HG03521 (cell line): ENCODE results near the gene PPT2.
A peak's percentile ranks its signal among the peaks of the same experiment; 100 is the strongest.
"Not testable (repeated sequence)": the region's sequence is repeated elsewhere in the genome, so short reads cannot be mapped to it uniquely, and the experiment has no call there.

Experiments
- ATAC-seq: cut with Tn5 transposase; IDR thresholded peaks from one replicate; pipeline ENCODE4 v1.9.1; 2021; ENCODE audit warnings: mild to moderate bottlenecking, moderate library complexity; ENCODE audit not compliant: unreplicated experiment

Gene PPT2

GRCh38 chr6:32188381-32189068 lies 34.6 kb downstream of the PPT2 start:
- no peak for ATAC-seq

GRCh38 chr6:32189069-32189741 lies 35.3 kb downstream of the PPT2 start:
- no peak for ATAC-seq

GRCh38 chr6:32189742-32190053 lies 35.8 kb downstream of the PPT2 start:
- no peak for ATAC-seq

- ATAC-seq, result peak; percentile 56
Measured at GRCh38 chr6:32190054-32190851, 36.3 kb downstream of the PPT2 start, which contains the start of gene PBX2. PBX2 (minus strand) TSS chr6:32190202; CDS start chr6:32189915, 287 bp downstream.

- no peak for ATAC-seq
Measured at GRCh38 chr6:32190911-32191677, 37.2 kb downstream of the PPT2 start.

- no peak for ATAC-seq
Measured at GRCh38 chr6:32191696-32192607, 38.0 kb downstream of the PPT2 start.

- ATAC-seq, result no peak
Measured at GRCh38 chr6:32192608-32193039, 38.7 kb downstream of the PPT2 start, which contains the start of gene GPSM3. GPSM3 (minus strand) TSS chr6:32192643; CDS start chr6:32192513, 130 bp downstream.

- ATAC-seq, result not testable (repeated sequence)
Measured at GRCh38 chr6:32193096-32193495, 39.2 kb downstream of the PPT2 start.

- ATAC-seq, result no peak
Measured at GRCh38 chr6:32194388-32194787, 40.4 kb downstream of the PPT2 start.

GRCh38 chr6:32194825-32195651 lies 41.1 kb downstream of the PPT2 start:
- no peak for ATAC-seq

GRCh38 chr6:32195652-32195901 lies 41.6 kb downstream of the PPT2 start:
- ATAC-seq, result peak; percentile 81

GRCh38 chr6:32195902-32196681 lies 42.2 kb downstream of the PPT2 start:
- ATAC-seq, result peak; percentile 77

- no peak for ATAC-seq
Measured at GRCh38 chr6:32196682-32197616, 43.0 kb downstream of the PPT2 start.

GRCh38 chr6:32198345-32198696 lies 44.4 kb downstream of the PPT2 start:
- ATAC-seq, result no peak

GRCh38 chr6:32198866-32199265 lies 44.9 kb downstream of the PPT2 start:
- no peak for ATAC-seq

- no peak for ATAC-seq
Measured at GRCh38 chr6:32200711-32201475, 47.0 kb downstream of the PPT2 start.

GRCh38 chr6:32202186-32202585 lies 48.2 kb downstream of the PPT2 start:
- no peak for ATAC-seq
